Frontal cortex (tissue), 4 donors: Measurements from ENCODE around the gene POLR1A. TPM values are rescaled to one million over a fixed set of nuclear protein-coding genes. Genes with fewer than 3 reads are reported as not detected.
A peak's percentile ranks its signal among the peaks of the same experiment; 100 is the strongest.

Source experiments
- DNase-seq, 2 donors: peaks; one replicate each; pipeline ENCODE4 v3.0.0; 2012; ENCODE audit warnings: low spot score in 2 of 2
- FAIRE-seq: peaks from 2 replicates; lab custom pipeline; 2012; peaks lifted over from hg19 to GRCh38; lab: Jason Lieb, UNC
- total RNA-seq: library from RNA; depleted of rRNA; stranded (reverse); fragments of >200 nt; gene quantifications from one replicate; pipeline ENCODE4 v1.2.3, GENCODE V29; 2014
- donor health status: control.
- donor health status: control.
- donor health status: control.

The POLR1A gene
- total RNA-seq, 1 donor from 2014 or later = 11.0 TPM

GRCh38 chr2:86027196-86027921, 78.3 kb downstream of the POLR1A start:
- FAIRE-seq (no peak), DNase-seq (no peak)

- FAIRE-seq (no peak), DNase-seq (no peak)
Measured at GRCh38 chr2:86026744-86027065, 79.0 kb downstream of the POLR1A start.

GRCh38 chr2:86025976-86026743, 79.5 kb downstream of the POLR1A start:
- DNase-seq = no peak
- FAIRE-seq = no peak

GRCh38 chr2:86025229-86025820, 80.4 kb downstream of the POLR1A start:
- DNase-seq (no peak), FAIRE-seq (no peak)

GRCh38 chr2:86023366-86023712, 82.3 kb downstream of the POLR1A start:
- DNase-seq = no peak
- FAIRE-seq = no peak

- FAIRE-seq (no peak), DNase-seq (no peak)
Measured at GRCh38 chr2:86022661-86023365, 82.9 kb downstream of the POLR1A start.

GRCh38 chr2:86021396-86022378, 84.0 kb downstream of the POLR1A start:
- DNase-seq (no peak), FAIRE-seq (no peak)

GRCh38 chr2:86020984-86021383, 84.7 kb downstream of the POLR1A start:
- DNase-seq (peak; percentile 52 to 54), FAIRE-seq (no peak)

GRCh38 chr2:86019121-86019520, 86.6 kb downstream of the POLR1A start:
- no peak for FAIRE-seq

GRCh38 chr2:86017901-86018896, 87.5 kb downstream of the POLR1A start:
- DNase-seq (peak in 1 of 2 donors; percentile 60), FAIRE-seq (no peak)

More at GRCh38 chr2:86019121-86019520, 86.6 kb downstream of the POLR1A start:
- DNase-seq = no peak

GRCh38 chr2:86016581-86016980, 89.1 kb downstream of the POLR1A start:
- DNase-seq (no peak), FAIRE-seq (no peak)

- FAIRE-seq = no peak
- DNase-seq = no peak
Measured at GRCh38 chr2:86015699-86016098, 90.0 kb downstream of the POLR1A start.

- FAIRE-seq = no peak
Measured at GRCh38 chr2:86015006-86015405, 90.7 kb downstream of the POLR1A start.

GRCh38 chr2:86014493-86014892, 91.2 kb downstream of the POLR1A start:
- DNase-seq (no peak), FAIRE-seq (no peak)

More at GRCh38 chr2:86015006-86015405, 90.7 kb downstream of the POLR1A start:
- no peak for DNase-seq

GRCh38 chr2:86012007-86012712, 93.5 kb downstream of the POLR1A start:
- no peak for DNase-seq
- no peak for FAIRE-seq

GRCh38 chr2:86011449-86011941, 94.2 kb downstream of the POLR1A start:
- FAIRE-seq = no peak

GRCh38 chr2:86010083-86010482, 95.6 kb downstream of the POLR1A start:
- FAIRE-seq (no peak), DNase-seq (no peak)

More at GRCh38 chr2:86011449-86011941, 94.2 kb downstream of the POLR1A start:
- no peak for DNase-seq
